Retina (tissue), 1 donor: ENCODE measurements around the gene ZNF397.

ENCODE experiments used
- DNase-seq: peaks from one replicate; pipeline ENCODE4 v3.0.0-alpha.2; 2016

Gene ZNF397

GRCh38 chr18:35246831-35247230 is 6.0 kb downstream of the ZNF397 start:
- no peak for DNase-seq

- DNase-seq = no peak
These were observed 6.8 kb downstream of the ZNF397 start for GRCh38 chr18:35247412-35248249.

- no peak for DNase-seq
These were observed 7.6 kb downstream of the ZNF397 start for GRCh38 chr18:35248429-35248828.

- no peak for DNase-seq
These were observed 11.6 kb downstream of the ZNF397 start for GRCh38 chr18:35252466-35252865.

- DNase-seq = no peak
These were observed 12.9 kb downstream of the ZNF397 start for GRCh38 chr18:35253655-35254287.

- no peak for DNase-seq
These were observed 16.1 kb downstream of the ZNF397 start for GRCh38 chr18:35256947-35257346.

GRCh38 chr18:35264409-35264808 is 23.6 kb downstream of the ZNF397 start:
- no peak for DNase-seq

- DNase-seq = peak; percentile 98
These were observed 26.4 kb downstream of the ZNF397 start for GRCh38 chr18:35267161-35267651.

GRCh38 chr18:35267809-35268208 is 27.0 kb downstream of the ZNF397 start:
- peak; percentile 65 for DNase-seq

GRCh38 chr18:35268821-35269220 is 28.0 kb downstream of the ZNF397 start:
- DNase-seq = no peak

- DNase-seq = no peak
These were observed 30.8 kb downstream of the ZNF397 start for GRCh38 chr18:35271656-35272055.

GRCh38 chr18:35276267-35276666 is 35.4 kb downstream of the ZNF397 start:
- no peak for DNase-seq

GRCh38 chr18:35277633-35278032 is 36.8 kb downstream of the ZNF397 start:
- no peak for DNase-seq

- no peak for DNase-seq
These were observed 37.3 kb downstream of the ZNF397 start for GRCh38 chr18:35278085-35278484.

- no peak for DNase-seq
These were observed 38.1 kb downstream of the ZNF397 start for GRCh38 chr18:35278969-35279368.

GRCh38 chr18:35282353-35282752 is 41.5 kb downstream of the ZNF397 start:
- no peak for DNase-seq

GRCh38 chr18:35283923-35284794 is 43.3 kb downstream of the ZNF397 start:
- no peak for DNase-seq

GRCh38 chr18:35284841-35285240 is 44.0 kb downstream of the ZNF397 start:
- DNase-seq = no peak

GRCh38 chr18:35289293-35289692 is 48.5 kb downstream of the ZNF397 start:
- peak; percentile 9 for DNase-seq

GRCh38 chr18:35289727-35290093 is 48.9 kb downstream of the ZNF397 start:
- DNase-seq = no peak

GRCh38 chr18:35290094-35290735 is 49.4 kb downstream of the ZNF397 start, which contains the start of gene ZSCAN30:
Gene ZSCAN30, minus strand, starts transcription at chr18:35290229. Its CDS starts 25,877 bp downstream, at chr18:35264352.
- peak; percentile 99 for DNase-seq

- no peak for DNase-seq
These were observed 50.3 kb downstream of the ZNF397 start for GRCh38 chr18:35291166-35291565.

- no peak for DNase-seq
These were observed 55.2 kb downstream of the ZNF397 start for GRCh38 chr18:35296060-35296459.
